Stimulated activated CD8-positive, alpha-beta memory T cell treated with anti-CD3 and anti-CD28 coated beads, Interleukin-15, amount 100 ng/mL, for 1 hour (primary cell): ENCODE measurements around the gene ARX.

Experiments
- DNase-seq: peaks from one replicate; pipeline ENCODE4 v3.0.0-alpha.2; 2020; ENCODE audit warnings: low read depth

ARX gene

GRCh38 chrX:25015486-25016360 is at the start of gene ARX:
ARX (minus strand) TSS chrX:25015965; CDS start chrX:25015737, 228 bp downstream.
- DNase-seq = no peak

DNA sequence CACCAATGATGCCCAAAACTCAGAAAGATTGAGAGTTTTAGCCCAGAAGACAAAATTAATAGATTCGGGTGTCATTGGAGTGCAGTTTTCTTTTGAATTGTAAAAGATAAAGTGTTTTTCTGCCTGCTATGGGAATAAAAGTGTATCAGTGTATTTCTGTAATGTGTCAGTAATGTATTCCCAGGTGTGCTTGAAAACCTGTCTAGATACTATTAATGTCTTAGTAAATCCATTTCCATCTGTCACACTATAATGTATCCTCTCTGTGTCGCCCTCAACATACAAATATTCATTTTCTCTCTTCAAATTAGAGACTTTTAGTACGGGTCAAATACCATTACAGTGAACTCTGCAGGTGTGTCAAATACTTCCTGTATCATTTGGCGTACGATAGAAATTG is 43.5 kb upstream of the ARX start:
- DNase-seq = no peak

- no peak for DNase-seq
Observed at GRCh38 chrX:25052798-25053534, 37.2 kb upstream of the ARX start.

- DNase-seq = no peak
Observed at GRCh38 chrX:25049971-25050370, 34.2 kb upstream of the ARX start.

- DNase-seq = no peak
Observed at GRCh38 chrX:25049357-25049756, 33.6 kb upstream of the ARX start.

DNA sequence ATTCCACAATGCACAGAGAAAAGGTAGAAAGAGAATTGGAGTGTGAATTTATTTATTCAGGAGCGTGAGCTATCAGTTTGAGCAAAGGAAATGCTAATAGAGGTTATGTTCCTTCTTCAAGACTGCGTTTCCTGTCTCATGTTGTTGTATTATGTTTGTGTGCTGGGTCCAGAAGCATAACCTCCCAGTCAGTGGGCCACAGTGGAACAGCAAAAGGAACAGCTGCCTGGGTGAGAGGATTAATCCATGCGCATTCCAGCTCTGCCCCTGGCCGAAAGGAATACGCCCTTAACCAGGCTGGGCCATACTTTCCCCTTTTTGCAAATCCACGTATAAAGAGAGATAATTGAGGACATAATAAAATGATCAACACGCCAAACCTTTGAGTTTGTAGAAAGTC is 32.4 kb upstream of the ARX start:
- DNase-seq = no peak

- DNase-seq = no peak
Observed at GRCh38 chrX:25043192-25043591, 27.4 kb upstream of the ARX start.

- DNase-seq = no peak
Observed at GRCh38 chrX:25039036-25039435, 23.3 kb upstream of the ARX start.

DNA sequence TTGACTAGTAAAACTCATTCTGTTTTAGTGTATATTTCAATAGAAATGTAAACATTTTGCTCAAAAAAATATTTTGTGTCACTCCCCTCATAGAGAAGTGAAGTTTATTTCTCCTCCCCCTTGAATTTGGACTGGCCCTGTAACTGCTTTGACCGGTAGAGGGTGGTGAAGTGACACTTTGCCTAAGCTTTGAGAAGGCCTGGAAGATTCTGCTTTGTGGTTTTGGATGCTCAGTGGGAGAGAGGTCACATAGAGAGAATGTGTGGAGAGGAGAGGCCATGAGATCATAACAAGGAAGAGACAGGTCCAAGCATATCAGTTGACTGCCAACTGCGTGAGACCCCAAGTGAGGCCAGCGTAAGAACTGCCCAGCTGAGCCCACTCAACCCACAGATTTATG is 19.1 kb upstream of the ARX start:
- DNase-seq = no peak

- DNase-seq = no peak
Observed at GRCh38 chrX:25029288-25029825, 13.6 kb upstream of the ARX start.

DNA sequence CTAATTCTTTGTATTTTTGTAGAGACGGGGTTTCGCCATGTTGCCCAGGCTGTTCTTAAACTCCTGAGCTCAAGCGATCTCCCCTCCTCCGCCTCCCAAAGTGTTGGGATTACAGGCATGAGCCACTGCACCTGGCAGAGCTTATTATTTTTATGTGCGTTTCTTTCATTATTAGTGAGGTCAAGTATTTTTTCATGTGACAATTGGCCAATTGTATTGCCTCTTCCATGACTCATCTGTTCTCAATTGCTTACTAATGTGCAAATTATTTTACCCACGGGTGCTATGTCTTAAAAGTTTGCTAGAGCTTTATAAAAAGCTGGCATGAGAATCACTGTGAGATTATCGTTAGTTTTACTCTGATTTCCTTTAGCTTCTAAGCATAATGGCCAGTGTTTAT is 13.0 kb upstream of the ARX start:
- no peak for DNase-seq

DNA sequence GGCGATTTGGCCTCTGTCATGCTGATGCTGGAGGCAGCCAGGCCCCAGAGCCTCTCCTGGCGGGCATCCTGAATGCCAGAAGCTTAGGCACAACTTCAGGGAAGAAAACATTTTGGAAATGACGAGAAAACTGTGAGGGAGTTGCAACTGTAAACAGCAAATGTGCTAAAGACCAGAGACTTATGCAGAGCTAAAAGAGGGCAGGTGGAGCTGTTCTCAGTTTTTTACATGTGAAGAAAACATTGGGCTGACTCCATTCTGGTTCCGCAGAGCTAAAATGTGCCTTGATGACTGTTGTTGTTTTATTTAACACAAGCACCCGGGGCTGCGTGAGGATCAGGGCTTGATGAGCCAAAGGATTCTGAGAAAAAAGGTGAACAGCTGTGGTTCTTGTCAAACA is 10.8 kb upstream of the ARX start:
- DNase-seq = no peak

DNA sequence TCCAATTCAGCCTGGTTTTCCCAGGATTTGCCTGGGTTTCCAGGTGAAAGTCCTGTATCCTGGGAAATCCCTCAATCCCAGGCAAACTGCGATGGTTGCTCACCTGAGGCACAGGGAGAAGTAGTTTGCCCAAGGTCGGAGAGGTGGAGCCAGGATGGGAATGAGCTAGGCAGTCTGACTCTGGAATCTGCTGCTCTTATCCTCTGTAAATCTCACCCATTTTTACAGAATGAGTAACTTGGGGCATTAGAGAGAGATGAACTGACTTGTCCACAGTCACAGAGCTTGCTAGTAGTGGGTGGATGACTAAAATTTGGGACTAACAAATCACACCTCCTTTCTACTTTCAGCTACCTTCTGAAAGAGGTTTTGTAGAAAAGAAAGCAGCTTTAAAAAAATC is 9.8 kb upstream of the ARX start:
- DNase-seq = no peak

DNA sequence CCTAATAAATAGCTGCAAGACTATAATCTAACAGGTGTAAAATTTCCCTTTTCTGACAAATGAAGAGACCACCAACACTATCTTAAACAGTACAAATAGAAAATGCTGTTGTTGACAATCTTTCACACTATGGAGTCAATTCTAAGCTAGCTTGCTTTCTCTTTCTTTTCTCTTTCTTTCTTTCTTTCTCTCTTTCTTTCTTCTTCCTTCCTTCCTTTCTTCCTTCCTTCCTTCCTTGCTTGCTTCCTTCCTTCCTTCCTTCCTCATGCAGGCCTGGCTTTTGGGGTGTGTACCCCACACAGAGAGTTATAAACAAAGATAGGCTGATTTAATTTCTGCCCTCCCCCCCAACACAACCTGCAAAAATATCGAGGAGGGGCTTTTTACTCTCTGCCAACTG is 8.1 kb upstream of the ARX start:
- DNase-seq = no peak

GRCh38 chrX:25022499-25023325 is 6.9 kb upstream of the ARX start:
- no peak for DNase-seq

DNA sequence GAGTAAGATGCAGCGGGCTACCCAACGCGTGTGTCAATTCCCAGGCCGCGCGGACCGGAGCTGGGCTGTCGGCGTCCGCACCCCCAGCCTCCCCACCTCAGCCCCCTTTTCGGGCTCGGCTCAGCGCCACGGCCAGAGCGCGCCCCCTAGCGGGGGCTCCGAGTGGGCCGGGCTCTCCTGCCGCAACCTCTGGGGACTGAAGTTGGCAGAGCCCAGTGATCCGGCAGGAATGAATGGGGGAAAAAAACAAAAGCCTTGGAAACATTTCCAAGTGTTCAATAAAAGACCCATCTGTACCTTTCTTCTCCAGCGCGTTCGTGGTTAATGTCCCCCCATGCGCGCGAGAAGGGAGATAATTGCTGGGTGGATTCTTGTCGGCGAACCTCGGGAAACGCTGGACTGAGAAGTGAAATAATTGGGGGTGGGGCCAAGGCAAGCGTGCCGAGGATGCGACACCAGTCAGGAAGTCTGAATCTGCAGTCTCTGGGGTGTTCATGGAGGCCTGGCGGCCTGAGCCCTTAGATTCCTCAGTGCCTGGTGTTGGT is 5.2 kb upstream of the ARX start:
- DNase-seq = no peak

- no peak for DNase-seq
Observed at GRCh38 chrX:25020391-25020904, 4.7 kb upstream of the ARX start.

GRCh38 chrX:25019707-25020390 is 4.1 kb upstream of the ARX start:
- DNase-seq = no peak

DNA sequence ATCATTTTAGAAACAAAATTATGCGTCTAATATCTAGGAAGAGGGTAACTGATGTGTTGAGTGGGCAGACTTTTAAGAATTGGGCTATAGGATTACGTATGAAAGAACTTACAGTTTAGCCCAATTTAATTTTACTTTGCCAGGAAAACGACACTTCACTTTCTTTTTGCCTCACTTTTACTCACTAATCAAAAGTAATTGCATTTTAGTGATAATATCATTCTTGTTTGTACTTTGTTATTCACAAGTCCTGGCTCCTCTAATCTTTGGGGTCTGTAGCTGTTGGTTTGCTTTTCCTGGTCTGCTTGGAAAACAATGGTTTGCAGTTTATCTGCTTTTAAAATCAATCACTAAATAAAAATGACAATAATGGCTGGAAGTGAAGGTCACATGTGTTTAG is 2.9 kb upstream of the ARX start:
- no peak for DNase-seq

- no peak for DNase-seq
Observed at GRCh38 chrX:25017667-25018247, 2.0 kb upstream of the ARX start.
